MV-4-11 (cell line): ENCODE results near the gene PDGFB.

Experiments used
- DNase-seq: peaks from one replicate; lab custom pipeline; 2025; lab: John Stamatoyannopoulos, UW

Gene PDGFB

GRCh38 chr22:39174498-39175352 is 70.1 kb downstream of the PDGFB start:
- peak; percentile 31 for DNase-seq

GRCh38 chr22:39173787-39174497 is 70.8 kb downstream of the PDGFB start:
- no peak for DNase-seq
